ENCODE measurements around the gene SEC14L5. TPM values are rescaled to one million over a fixed set of nuclear protein-coding genes. Genes with fewer than 3 reads are reported as not detected.

The SEC14L5 gene
- total RNA-seq, 1 donor from 2014 or later, result 0.41 TPM

DNA sequence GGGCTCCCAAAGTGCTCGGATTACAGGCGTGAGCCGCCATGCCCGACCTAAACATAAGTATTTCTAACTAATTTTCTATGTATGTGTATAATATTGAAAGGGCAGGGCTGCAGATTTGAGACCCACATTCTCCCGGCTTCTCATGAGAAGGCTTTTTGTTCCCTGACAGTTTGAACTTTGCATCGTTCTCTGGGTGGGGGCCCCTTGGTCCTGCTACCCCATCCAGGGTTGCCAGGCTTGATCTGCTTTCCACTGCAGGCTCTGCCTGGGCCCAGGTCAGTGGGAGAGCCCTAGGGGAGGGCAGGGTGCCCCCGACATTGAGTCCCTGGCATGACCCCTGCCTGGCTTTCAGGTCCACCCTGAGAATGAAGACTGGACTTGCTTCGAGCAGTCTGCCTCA is 32.3 kb downstream of the SEC14L5 start:
- H3K27ac ChIP-seq, result no peak overlapping the region
- peaks cover 58% of the 10 kb centered on the region for H3K27me3 ChIP-seq (ENCODE audit: low read depth)
- H3K36me3 ChIP-seq, result no peaks in the 10 kb centered on the region
- no peaks in the 10 kb centered on the region for H3K9me3 ChIP-seq
- intact Hi-C loops (cut with DNase I), result no loop called here
- TF ChIP-seq, protein P1, sequence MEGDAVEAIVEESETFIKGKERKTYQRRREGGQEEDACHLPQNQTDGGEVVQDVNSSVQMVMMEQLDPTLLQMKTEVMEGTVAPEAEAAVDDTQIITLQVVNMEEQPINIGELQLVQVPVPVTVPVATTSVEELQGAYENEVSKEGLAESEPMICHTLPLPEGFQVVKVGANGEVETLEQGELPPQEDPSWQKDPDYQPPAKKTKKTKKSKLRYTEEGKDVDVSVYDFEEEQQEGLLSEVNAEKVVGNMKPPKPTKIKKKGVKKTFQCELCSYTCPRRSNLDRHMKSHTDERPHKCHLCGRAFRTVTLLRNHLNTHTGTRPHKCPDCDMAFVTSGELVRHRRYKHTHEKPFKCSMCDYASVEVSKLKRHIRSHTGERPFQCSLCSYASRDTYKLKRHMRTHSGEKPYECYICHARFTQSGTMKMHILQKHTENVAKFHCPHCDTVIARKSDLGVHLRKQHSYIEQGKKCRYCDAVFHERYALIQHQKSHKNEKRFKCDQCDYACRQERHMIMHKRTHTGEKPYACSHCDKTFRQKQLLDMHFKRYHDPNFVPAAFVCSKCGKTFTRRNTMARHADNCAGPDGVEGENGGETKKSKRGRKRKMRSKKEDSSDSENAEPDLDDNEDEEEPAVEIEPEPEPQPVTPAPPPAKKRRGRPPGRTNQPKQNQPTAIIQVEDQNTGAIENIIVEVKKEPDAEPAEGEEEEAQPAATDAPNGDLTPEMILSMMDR (IDR thresholded peaks at IDR 0.05), result no peak
- no peaks in the 10 kb centered on the region for H3K4me1 ChIP-seq
- ATAC-seq, result no peak
- DNase-seq, result peak; percentile 10
- no peak overlapping the region for H3K4me3 ChIP-seq

DNA sequence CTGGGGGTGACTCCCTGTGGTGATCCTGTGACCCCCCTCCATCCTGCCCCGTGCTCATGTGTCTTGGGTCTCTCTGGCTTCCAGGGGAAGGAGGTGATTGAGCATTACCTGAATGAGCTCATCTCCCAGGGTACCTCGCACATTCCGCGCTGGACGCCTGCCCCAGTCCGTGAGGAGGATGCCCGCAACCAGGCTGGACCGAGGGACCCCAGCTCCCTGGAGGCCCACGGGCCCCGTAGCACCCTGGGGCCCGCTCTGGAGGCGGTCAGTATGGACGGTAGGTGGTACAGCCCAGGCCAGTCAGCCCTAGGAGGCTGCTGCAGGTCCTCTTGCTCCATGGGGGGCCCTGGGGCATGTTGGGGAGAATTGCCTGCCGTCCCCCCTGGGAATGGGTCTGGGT is 33.6 kb downstream of the SEC14L5 start:
- H3K4me3 ChIP-seq, result no peak overlapping the region
- H3K4me1 ChIP-seq, result no peaks in the 10 kb centered on the region
- DNase-seq (peak; percentile 32), ATAC-seq (peak in 1 of 2 donors; percentile 41)
- H3K27ac ChIP-seq, result no peak overlapping the region
- H3K9me3 ChIP-seq, result no peaks in the 10 kb centered on the region
- intact Hi-C loops (cut with DNase I), result no loop called here
- TF ChIP-seq, protein P1 (IDR thresholded peaks at IDR 0.05), result no peak
- no peaks in the 10 kb centered on the region for H3K36me3 ChIP-seq
- H3K27me3 ChIP-seq (ENCODE audit: low read depth), result peaks cover 55% of the 10 kb centered on the region

DNA sequence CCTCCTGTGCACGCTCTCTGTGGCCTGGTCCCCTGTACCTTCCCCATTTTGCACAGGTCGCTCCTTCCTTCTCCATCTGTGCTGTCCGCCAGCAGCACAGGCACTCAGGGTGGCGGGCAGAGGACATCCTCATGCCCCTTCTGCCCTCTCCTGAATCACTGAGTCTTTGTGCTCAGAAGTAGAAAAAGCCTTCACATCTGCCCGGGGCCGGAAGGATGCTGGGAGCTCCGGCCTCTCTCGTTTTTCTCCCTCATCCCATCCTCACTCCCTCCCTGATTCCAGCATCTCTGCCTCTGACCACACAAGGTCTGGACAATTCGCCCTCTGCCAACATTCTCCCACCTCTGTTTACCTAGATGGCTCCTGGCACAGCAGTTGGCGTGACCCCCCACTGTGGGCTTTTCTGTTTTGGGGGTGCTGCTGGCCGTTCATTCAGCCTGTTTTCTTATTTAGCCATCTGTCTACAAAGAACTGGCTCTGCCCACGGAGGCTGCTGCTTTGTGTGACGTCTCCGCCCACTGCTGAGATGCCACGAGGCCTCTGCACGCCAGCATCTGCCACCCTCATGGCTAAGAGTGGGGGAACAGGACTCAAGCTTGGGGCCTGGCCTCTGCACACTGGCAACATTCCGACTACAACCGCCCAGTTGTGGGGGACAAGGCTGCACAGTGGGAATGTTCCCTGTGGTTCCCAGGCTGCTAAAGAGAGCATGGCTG is 36.7 kb downstream of the SEC14L5 start:
- DNase-seq, result no peak
- TF ChIP-seq, protein P1 (IDR thresholded peaks at IDR 0.05), result no peak
- intact Hi-C loops (cut with DNase I), result no loop called here
- Histone ChIP-seq H3K9me3 (no peaks in the 10 kb centered on the region), H3K4me3 (no peak overlapping the region), H3K36me3 (no peaks in the 10 kb centered on the region), H3K27ac (no peak overlapping the region), H3K27me3 (ENCODE audit: low read depth) (peaks cover 27% of the 10 kb centered on the region), H3K4me1 (no peaks in the 10 kb centered on the region)
- no peak for ATAC-seq

DNA sequence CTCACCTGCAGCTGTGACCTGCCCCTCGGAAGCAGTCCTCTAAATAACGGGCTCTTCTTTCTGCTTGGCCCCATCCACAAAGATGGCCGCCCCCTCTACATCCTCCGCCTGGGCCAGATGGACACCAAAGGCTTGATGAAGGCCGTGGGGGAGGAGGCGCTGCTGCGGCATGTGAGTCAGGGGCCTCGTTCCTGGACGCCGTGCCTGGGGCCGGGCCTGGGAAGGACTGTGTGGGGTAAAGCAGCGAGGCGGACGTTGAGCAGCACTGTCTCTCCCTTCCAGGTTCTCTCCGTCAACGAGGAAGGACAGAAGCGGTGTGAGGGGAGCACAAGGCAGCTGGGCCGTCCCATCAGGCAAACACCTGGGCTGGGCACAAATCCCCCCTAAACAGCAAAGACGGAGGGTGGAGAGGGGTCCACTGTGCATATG is 42.5 kb downstream of the SEC14L5 start:
- Histone ChIP-seq H3K4me3 (no peak overlapping the region), H3K4me1 (no peaks in the 10 kb centered on the region), H3K36me3 (no peaks in the 10 kb centered on the region), H3K9me3 (no peaks in the 10 kb centered on the region), H3K27ac (no peak overlapping the region), H3K27me3 (ENCODE audit: low read depth) (peaks cover 4% of the 10 kb centered on the region)
- TF ChIP-seq, protein P1 (IDR thresholded peaks at IDR 0.05), result no peak
- intact Hi-C loops (cut with DNase I), result no loop called here
- DNase-seq (peak; percentile 30), ATAC-seq (no peak)

DNA sequence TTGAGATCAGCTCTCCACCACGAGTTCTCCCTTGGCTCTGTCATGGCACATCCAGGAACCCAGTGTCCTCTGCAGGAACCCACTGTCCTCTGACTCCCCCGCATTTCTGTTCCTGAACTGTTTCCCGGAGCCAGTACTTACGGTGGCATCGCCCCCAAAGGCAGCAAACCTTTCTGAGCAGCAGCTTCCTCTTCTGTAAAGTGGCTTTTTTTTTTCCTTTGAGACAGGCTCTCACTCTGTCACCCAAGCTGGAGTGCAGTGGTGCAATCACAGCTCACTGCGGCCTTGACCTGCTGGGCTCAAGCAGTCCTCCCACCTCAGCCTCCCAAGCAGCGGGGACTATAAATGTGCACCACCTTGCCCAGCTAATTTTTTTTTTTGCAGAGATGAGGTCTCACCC is 43.4 kb downstream of the SEC14L5 start:
- Histone ChIP-seq H3K4me3 (no peak overlapping the region), H3K27ac (no peak overlapping the region), H3K27me3 (ENCODE audit: low read depth) (peaks cover 3% of the 10 kb centered on the region), H3K9me3 (no peaks in the 10 kb centered on the region), H3K36me3 (no peaks in the 10 kb centered on the region), H3K4me1 (no peaks in the 10 kb centered on the region)
- ATAC-seq (peak in 1 of 2 donors; percentile 47), DNase-seq (peak; percentile 44)
- intact Hi-C loops (cut with DNase I), result no loop called here
- TF ChIP-seq, protein P1 (IDR thresholded peaks at IDR 0.05), result no peak
